Measurements from ENCODE around the gene MCTP1. TPM values are rescaled to one million over a fixed set of nuclear protein-coding genes. Genes with fewer than 3 reads are reported as not detected.

The MCTP1 gene
- total and polyA plus RNA-seq, 2 of the 8 experiments (the other 6 are each of a cell fraction or from before 2014, with no cell fraction given) = 0.56 to 3.4 TPM

GRCh38 chr5:95220381-95220780, 64.5 kb downstream of the MCTP1 start (continued):
- TF ChIP-seq TEAD4 (IDR thresholded peaks at IDR 0.05; ENCODE audit: low read depth, low read length) (no peak), RXRA (IDR thresholded peaks at IDR 0.05; ENCODE audit: insufficient read depth, low read depth, low read length) (no peak), CHD2 (IDR thresholded peaks at IDR 0.05; ENCODE audit: low read length) (no peak), ATF3 (IDR thresholded peaks at IDR 0.05; ENCODE audit: insufficient read depth, low read depth, low read length) (no peak)

Measured in H1 (cell line).